ENCODE data around the gene CARD19. TPM values are rescaled to one million over a fixed set of nuclear protein-coding genes. Genes with fewer than 3 reads are reported as not detected.

CARD19 gene
- total and polyA plus RNA-seq, 9 of the 15 experiments (the other 6 are each of a cell fraction or from before 2014, with no cell fraction given): 0.90 to 34.9 (median 14.6) TPM

- TF ChIP-seq CEBPG (CRISPR knock-in tag; IDR thresholded peaks at IDR 0.05) (no peak), CEBPG (tag; conservative IDR thresholded peaks at IDR 0.05 in 1 of 2, IDR thresholded peaks at IDR 0.05 in 1 of 2) (no peak), E4F1 (CRISPR knock-in tag; IDR thresholded peaks at IDR 0.05; ENCODE audit: borderline replicate concordance) (no peak), HNRNPUL1 (IDR thresholded peaks at IDR 0.05; ENCODE audit: low read length) (no peak), ZNF75A (CRISPR knock-in tag; IDR thresholded peaks at IDR 0.05) (no peak), TAF9B (IDR thresholded peaks at IDR 0.05; ENCODE audit: partially characterized antibody) (no peak), BCLAF1 (IDR thresholded peaks at IDR 0.05; ENCODE audit: borderline replicate concordance in 1 of 2, control insufficient read depth in 1 of 2, low read depth in 2 of 2, low read length in 1 of 2) (no peak), ZBTB8A (IDR thresholded peaks at IDR 0.05; ENCODE audit: partially characterized antibody) (no peak), USF2 (CRISPR knock-in tag; IDR thresholded peaks at IDR 0.05) (no peak), JUND (IDR thresholded peaks at IDR 0.05; ENCODE audit: borderline replicate concordance, low read depth, low read length) (no peak), JUND (tag; IDR thresholded peaks at IDR 0.05; ENCODE audit: borderline replicate concordance, low read depth, low read length) (0 out of 3 replicates have a peak, but pooled peaks have one; percentile 49), GTF2A2 (tag; IDR thresholded peaks at IDR 0.05) (no peak), MITF (IDR thresholded peaks at IDR 0.05) (no peak), L3MBTL2 (IDR thresholded peaks at IDR 0.05) (peak; percentile 39; the same call in 1 of the 2 replicates), HDAC1 (IDR thresholded peaks at IDR 0.05) (no peak), RHOXF2B (CRISPR knock-in tag; conservative IDR thresholded peaks at IDR 0.05) (no peak), ILK (tag; IDR thresholded peaks at IDR 0.05; ENCODE audit: borderline replicate concordance, low read depth) (no peak), JUN (IDR thresholded peaks at IDR 0.05; ENCODE audit: borderline replicate concordance, low read depth, low read length) (no peak), JUN (CRISPR knock-in tag; IDR thresholded peaks at IDR 0.05; ENCODE audit: borderline replicate concordance) (no peak)
Measured at GRCh38 chr9:93114169-93114983, 18.4 kb downstream of the CARD19 start (continued).

All from K562 (cell line).